H1 (cell line): ENCODE data around the gene DLG5. TPM values are rescaled to one million over a fixed set of nuclear protein-coding genes. Genes with fewer than 3 reads are reported as not detected.
A peak's percentile ranks its signal among the peaks of the same experiment; 100 is the strongest.

Experiments used
- CTCF ChIA-PET: fragments of 300-600 bp; sonication (Branson Sonifier 250); formaldehyde crosslinking; loops from one replicate; lab custom pipeline; 2021; ENCODE audit not compliant: partially characterized antibody; lab: Charles Lee
- POLR2A ChIA-PET: fragments of 300-600 bp; sonication (Branson Sonifier 250); formaldehyde crosslinking; loops from one replicate; lab custom pipeline; 2021; ENCODE audit warnings: inconsistent platforms; ENCODE audit not compliant: partially characterized antibody; lab: Charles Lee
- DNase-seq, 2 experiments: peaks; one replicate each; pipeline versions ENCODE4 v3.0.0 to v3.0.0-alpha.2; 2010 to 2022; ENCODE audit warnings: low spot score in 2 of 2, low read depth in 1 of 2, mixed read lengths in 1 of 2
- FAIRE-seq: peaks from 2 replicates; lab custom pipeline; 2011; peaks lifted over from hg19 to GRCh38; lab: Jason Lieb, UNC
- H2AFZ ChIP-seq: 2 replicates; pipeline ENCODE4 v1.8.1; 2012; ENCODE audit warnings: low read length, inconsistent platforms
- H2AK5ac ChIP-seq: 2 replicates; pipeline ENCODE4 v1.6.1; 2013; ENCODE audit warnings: low read depth, low read length
- H2BK120ac ChIP-seq: replicated peaks from 2 replicates; pipeline ENCODE3; 2013; ENCODE audit warnings: low read depth, low read length, inconsistent platforms
- H2BK12ac ChIP-seq: 2 replicates; pipeline ENCODE4 v1.6.1; 2013; ENCODE audit warnings: low read depth, low read length
- H2BK15ac ChIP-seq: 2 replicates; pipeline ENCODE4 v1.6.1; 2013; ENCODE audit warnings: low read length
- H2BK20ac ChIP-seq: 2 replicates; pipeline ENCODE4 v1.6.1; 2013; ENCODE audit warnings: low read length
- H2BK5ac ChIP-seq: 2 replicates; pipeline ENCODE4 v1.6.1; 2013; ENCODE audit warnings: low read depth, low read length
- H3K14ac ChIP-seq: 2 replicates; pipeline ENCODE4 v1.6.1; 2013; ENCODE audit warnings: inconsistent platforms; ENCODE audit not compliant: insufficient read length
- H3K18ac ChIP-seq: 2 replicates; pipeline ENCODE4 v1.6.1; 2013; ENCODE audit warnings: low read length; ENCODE audit errors: extremely low read depth
- H3K23ac ChIP-seq: 2 replicates; pipeline ENCODE4 v1.6.1; 2013; ENCODE audit warnings: inconsistent platforms; ENCODE audit not compliant: insufficient read length
- H3K23me2 ChIP-seq: 2 replicates; pipeline ENCODE4 v1.6.1; 2013; ENCODE audit warnings: low read depth, low read length
- H3K27ac ChIP-seq: 2 replicates; pipeline ENCODE4 v1.6.1; 2011; ENCODE audit warnings: low read depth, low read length, inconsistent platforms
- H3K27me3 ChIP-seq, 4 experiments: replicated peaks in 1 of 4; 1 replicate in 1 of 4; 2 replicates in 3 of 4; pipeline versions ENCODE4 v1.6.1 to v1.8.1; 2011 to 2013; ENCODE audit warnings: low read length in 3 of 4, mild to moderate bottlenecking in 3 of 4, inconsistent platforms in 2 of 4, mixed read lengths in 2 of 4, moderate library complexity in 1 of 4; ENCODE audit not compliant: control insufficient read depth in 3 of 4, insufficient read depth in 3 of 4; ENCODE audit errors: extremely low read depth in 1 of 4
- H3K36me3 ChIP-seq, 4 experiments: 2 replicates each; pipeline versions ENCODE4 v1.6.1 to v1.8.1; 2011 to 2013; ENCODE audit warnings: mild to moderate bottlenecking in 4 of 4, low read length in 3 of 4, moderate library complexity in 2 of 4, control low read depth in 1 of 4, inconsistent platforms in 1 of 4; ENCODE audit not compliant: insufficient read depth in 4 of 4, control insufficient read depth in 2 of 4
- H3K4ac ChIP-seq: replicated peaks from 2 replicates; pipeline ENCODE3; 2013; ENCODE audit warnings: low read length, low read depth, mixed read lengths, inconsistent platforms; ENCODE audit not compliant: insufficient read length
- H3K4me1 ChIP-seq, 4 experiments: replicated peaks in 1 of 4; 1 replicate in 1 of 4; 2 replicates in 3 of 4; pipeline versions ENCODE4 v1.6.1 to v1.8.1; 2011 to 2013; ENCODE audit warnings: low read length in 3 of 4, inconsistent platforms in 2 of 4, mixed read lengths in 1 of 4; ENCODE audit not compliant: insufficient read depth in 4 of 4, control insufficient read depth in 3 of 4
- H3K4me2 ChIP-seq, 2 experiments: 2 replicates each; pipeline versions ENCODE4 v1.6.1 to v1.8.1; 2011 to 2013; ENCODE audit warnings: low read depth in 2 of 2, low read length in 2 of 2, control low read depth in 1 of 2, inconsistent platforms in 1 of 2, mild to moderate bottlenecking in 1 of 2; ENCODE audit not compliant: insufficient read depth in 1 of 2
- H3K4me3 ChIP-seq, 4 experiments: fragments of 200-600, 300-600 bp in 1 of 4; sonication (generic), shearing (Covaris generic), sonication (Bioruptor Twin) in 1 of 4; 2 replicates each; pipeline versions ENCODE4 v1.5.1 to v1.8.1; 2011 to 2016; ENCODE audit warnings: low read length in 4 of 4, low read depth in 3 of 4, control low read depth in 2 of 4, inconsistent platforms in 2 of 4, mild to moderate bottlenecking in 2 of 4, mixed read lengths in 1 of 4, moderate library complexity in 1 of 4; ENCODE audit not compliant: insufficient read depth in 2 of 4; ENCODE audit errors: extremely low read depth in 1 of 4
- H3K56ac ChIP-seq: replicated peaks from 2 replicates; pipeline ENCODE3; 2013; ENCODE audit warnings: low read depth, mild to moderate bottlenecking, mixed read lengths, low read length, inconsistent platforms; ENCODE audit not compliant: insufficient read length
- H3K79me1 ChIP-seq: 2 replicates; pipeline ENCODE4 v1.6.1; 2013; ENCODE audit warnings: low read depth, low read length, control low read depth
- H3K79me2 ChIP-seq, 2 experiments: 2 replicates each; pipeline versions ENCODE4 v1.6.1 to v1.8.1; 2012 to 2013; ENCODE audit warnings: low read length in 2 of 2, mild to moderate bottlenecking in 2 of 2, inconsistent platforms in 1 of 2; ENCODE audit not compliant: insufficient read depth in 2 of 2, control insufficient read depth in 1 of 2
- H3K9ac ChIP-seq, 4 experiments: replicated peaks in 1 of 4; 1 replicate in 1 of 4; 2 replicates in 3 of 4; pipeline versions ENCODE4 v1.6.1 to v1.8.1; 2011 to 2013; ENCODE audit warnings: low read depth in 3 of 4, low read length in 3 of 4, control low read depth in 2 of 4, mild to moderate bottlenecking in 2 of 4, moderate library complexity in 2 of 4, inconsistent platforms in 1 of 4; ENCODE audit errors: extremely low read depth in 1 of 4
- H3K9me3 ChIP-seq, 2 experiments: 2 replicates each; pipeline versions ENCODE4 v1.6.1 to v1.8.1; 2012 to 2013; ENCODE audit warnings: mild to moderate bottlenecking in 2 of 2, moderate library complexity in 2 of 2, control low read depth in 1 of 2, inconsistent platforms in 1 of 2, low read depth in 1 of 2, low read length in 1 of 2, mixed read lengths in 1 of 2; ENCODE audit not compliant: insufficient read depth in 2 of 2
- H4K20me1 ChIP-seq, 2 experiments: replicated peaks in 1 of 2; 2 replicates each; pipeline versions ENCODE3 to v1.8.1; 2011 to 2013; ENCODE audit warnings: inconsistent platforms in 2 of 2, low read length in 2 of 2, mild to moderate bottlenecking in 1 of 2; ENCODE audit not compliant: insufficient read depth in 2 of 2, control insufficient read depth in 1 of 2
- H4K5ac ChIP-seq: 2 replicates; pipeline ENCODE4 v1.6.1; 2013; ENCODE audit warnings: low read length, low read depth, mixed read lengths, inconsistent platforms; ENCODE audit not compliant: insufficient read length
- H4K8ac ChIP-seq: 2 replicates; pipeline ENCODE4 v1.8.0; 2013; ENCODE audit warnings: mild to moderate bottlenecking, moderate library complexity, low read length, inconsistent platforms; ENCODE audit not compliant: insufficient read depth; ENCODE audit errors: extremely low read depth
- H4K91ac ChIP-seq: replicated peaks from 2 replicates; pipeline ENCODE3; 2013; ENCODE audit warnings: low read length, mixed read lengths, inconsistent platforms; ENCODE audit not compliant: insufficient read length
- CREB1 ChIP-seq: IDR thresholded peaks from 2 replicates; pipeline ENCODE4 v1.6.1; 2012; ENCODE audit warnings: inconsistent platforms
- CTBP2 ChIP-seq: IDR thresholded peaks from 2 replicates; pipeline ENCODE4 v1.7.0; 2011; ENCODE audit warnings: borderline replicate concordance, mild to moderate bottlenecking, moderate library complexity, mixed read lengths, low read length; ENCODE audit not compliant: insufficient read depth, insufficient read length
- NRF1 ChIP-seq: IDR thresholded peaks from 2 replicates; pipeline ENCODE4 v1.6.1; 2011; ENCODE audit warnings: mild to moderate bottlenecking, low read depth, low read length, improper control_type of control experiment
- PHF8 ChIP-seq: fragments of 200-600 bp; sonication (generic); conservative IDR thresholded peaks from 2 replicates; pipeline ENCODE4 v1.7.1; 2012; ENCODE audit warnings: low read depth, mild to moderate bottlenecking, inconsistent platforms, low read length, moderate library complexity
- POLR2AphosphoS5 ChIP-seq: IDR thresholded peaks from 2 replicates; pipeline ENCODE4 v1.6.1; 2011; ENCODE audit warnings: low read depth, low read length
- RAD21 ChIP-seq, 2 experiments: IDR thresholded peaks in 1 of 2; conservative IDR thresholded peaks in 1 of 2; 2 replicates each; pipeline ENCODE4 v1.6.1; 2011; ENCODE audit warnings: low read depth in 2 of 2, low read length in 2 of 2, improper control_type of control experiment in 1 of 2, inconsistent platforms in 1 of 2, mild to moderate bottlenecking in 1 of 2, moderate library complexity in 1 of 2
- RBBP5 ChIP-seq: IDR thresholded peaks from 2 replicates; pipeline ENCODE4 v1.7.1; 2012; ENCODE audit warnings: low read depth, mild to moderate bottlenecking, inconsistent platforms, low read length, moderate library complexity, borderline replicate concordance
- SP4 ChIP-seq: IDR thresholded peaks from 2 replicates; pipeline ENCODE4 v1.6.1; 2012; ENCODE audit warnings: low read length, inconsistent platforms
- TAF1 ChIP-seq: IDR thresholded peaks from 2 replicates; pipeline ENCODE4 v1.6.1; 2011; ENCODE audit warnings: mild to moderate bottlenecking, low read depth, low read length
- WGBS, 2 experiments: shearing (Covaris generic) in 1 of 2; methylation state at CpG; one replicate each; pipeline versions ENCODE4 v1.1.6 to v1.1.7; 2013 to 2015; ENCODE audit warnings: low lambda C conversion rate in 2 of 2, mixed read lengths in 2 of 2, inconsistent platforms in 1 of 2, low coverage in 1 of 2, missing lambda C conversion rate in 1 of 2; ENCODE audit not compliant: insufficient replicate concordance in 2 of 2, insufficient coverage in 1 of 2, insufficient read length in 1 of 2; ENCODE audit errors: extremely low coverage in 1 of 2, missing lambda C conversion rate in 1 of 2; 5-methylcytosine and 5-hydroxymethylcytosine counted together
- polyA plus RNA-seq, 7 experiments: library from polyadenylated mRNA; depleted of rRNA in 3 of 7; stranded (reverse) in 5 of 7; unstranded in 2 of 7; fragments of >200 nt in 5 of 7; fragments of 200-250 nt in 2 of 7; gene quantifications; 1 replicate in 5 of 7; 2 replicates in 1 of 7; 4 replicates in 1 of 7; pipeline versions ENCODE4 v1.2.1 to v1.2.3, GENCODE V29; 2011 to 2013; ENCODE audit warnings: missing spikeins in 2 of 7, mixed read lengths in 2 of 7
- total RNA-seq: library from RNA; stranded (reverse); fragmentation: NEBNext Ultra II Directional; extraction: Animal tissue kit (Norgen Biotek cat#: 25700); gene quantifications from 2 replicates; pipeline ENCODE4 v1.2.1, GENCODE V29; 2021

Gene DLG5
- total and polyA plus RNA-seq, 2 of the 8 experiments (the other 6 are each of a cell fraction or from before 2014, with no cell fraction given), result 15.6 to 71.4 TPM

GRCh38 chr10:77889277-77889903 is 37.2 kb downstream of the DLG5 start:
- WGBS, 2 experiments, result 37% methylated on average over 8 of the region's 8 CpGs; no CpG with 5 or more reads in 1 of the 2 experiments
- no peak overlapping the region for H3K4ac ChIP-seq
- no peak overlapping the region for H2BK120ac ChIP-seq
- H3K27ac ChIP-seq, result peak overlapping the region; percentile 28; the same call in 1 of the 2 replicates
- H3K4me2 ChIP-seq, result peak overlapping the region; percentile 52 to 63
- H3K36me3 ChIP-seq, result no peaks in the 10 kb centered on the region
- H3K4me3 ChIP-seq, result peak overlapping the region in 2 of 4 experiments; percentile 7 to 24; a peak in 2 of 8 replicates
- H3K4me1 ChIP-seq, result peaks cover 28 to 51% (median 31%) of the 10 kb centered on the region in 4 experiments
- H4K5ac ChIP-seq, result no peak overlapping the region
- no peak overlapping the region for H3K14ac ChIP-seq
- H2BK15ac ChIP-seq, result peak overlapping the region; percentile 97
- H2BK12ac ChIP-seq, result peak overlapping the region; percentile 78; the same call in 1 of the 2 replicates
- no peak overlapping the region for H4K91ac ChIP-seq
- H2AK5ac ChIP-seq, result peak overlapping the region; percentile 47; the same call in 1 of the 2 replicates
- no peak overlapping the region for H2AFZ ChIP-seq
- H3K79me2 ChIP-seq, result peaks cover 4 to 89% of the 10 kb centered on the region in 2 experiments; a peak in 3 of 4 replicates
- H3K56ac ChIP-seq, result no peak overlapping the region
- DNase-seq, result no peak
- no peaks in the 10 kb centered on the region for H3K27me3 ChIP-seq
- CTCF ChIA-PET, result interaction anchor here (0.6 to 9.7 kb wide), 35 partner anchors 11 to 158 kb away, joined by 3 to 169 read pairs (median 7); partner anchors contain the start of gene DLG5
- peak overlapping the region; percentile 52 for H2BK20ac ChIP-seq
- H3K23me2 ChIP-seq, result no peaks in the 10 kb centered on the region
- peak; percentile 90 for FAIRE-seq
- no peaks in the 10 kb centered on the region for H3K9me3 ChIP-seq
- H3K9ac ChIP-seq, result no peak overlapping the region
- H3K79me1 ChIP-seq, result peaks cover 10% of the 10 kb centered on the region
- H4K20me1 ChIP-seq, result peaks cover 5 to 6% of the 10 kb centered on the region in 2 experiments
- no peak overlapping the region for H3K23ac ChIP-seq
- peak overlapping the region; percentile 68 for H2BK5ac ChIP-seq
- no peak overlapping the region for H3K18ac ChIP-seq
- POLR2A ChIA-PET, result interaction anchor here (0.7 to 3.0 kb wide), 7 partner anchors 8 to 43 kb away, joined by 3 to 15 read pairs (median 4); partner anchors contain the start of gene DLG5
- TF ChIP-seq SP4, result no peak
- peak; percentile 59 for TF ChIP-seq CREB1
- no peak for TF ChIP-seq NRF1
- TF ChIP-seq CTBP2, result no peak
- no peak for TF ChIP-seq RAD21 (IDR thresholded peaks at IDR 0.05 in 1 of 2, conservative IDR thresholded peaks at IDR 0.05 in 1 of 2; ENCODE audit: low read depth in 2 of 2, low read length in 2 of 2)
- peak; percentile 38; the same call in 1 of the 2 replicates for TF ChIP-seq TAF1
- 0 out of 2 replicates have a peak, but pooled peaks have one; percentile 18 for TF ChIP-seq RBBP5
- TF ChIP-seq PHF8, result no peak
- peak; percentile 33; the same call in 1 of the 2 replicates for TF ChIP-seq POLR2AphosphoS5
- TF ChIP-seq, all 59 proteins: peak for 4
- no peak overlapping the region for H4K8ac ChIP-seq
